EH (cell line): ENCODE data around the gene MAML2.

Source experiments
- DNase-seq: peaks from one replicate; pipeline ENCODE4 v3.0.0-alpha.2; 2015; ENCODE audit warnings: low read depth

Gene MAML2

GRCh38 chr11:96036863-96037262, 306.1 kb downstream of the MAML2 start:
- no peak for DNase-seq

GRCh38 chr11:96035740-96036078, 307.3 kb downstream of the MAML2 start:
- no peak for DNase-seq

GRCh38 chr11:96035031-96035739, 307.8 kb downstream of the MAML2 start:
- DNase-seq = no peak

- no peak for DNase-seq
Measured at GRCh38 chr11:96033599-96033998, 309.4 kb downstream of the MAML2 start.

- peak; percentile 27 for DNase-seq
Measured at GRCh38 chr11:96033095-96033494, 309.9 kb downstream of the MAML2 start.

- no peak for DNase-seq
Measured at GRCh38 chr11:96028746-96029145, 314.2 kb downstream of the MAML2 start.

GRCh38 chr11:96027021-96027420, 316.0 kb downstream of the MAML2 start:
- DNase-seq = no peak

- no peak for DNase-seq
Measured at GRCh38 chr11:96026310-96026709, 316.7 kb downstream of the MAML2 start.

- DNase-seq = no peak
Measured at GRCh38 chr11:96024666-96025065, 318.3 kb downstream of the MAML2 start.

- no peak for DNase-seq
Measured at GRCh38 chr11:96023275-96023674, 319.7 kb downstream of the MAML2 start.

GRCh38 chr11:96021901-96022650, 320.9 kb downstream of the MAML2 start:
- no peak for DNase-seq

- no peak for DNase-seq
Measured at GRCh38 chr11:96019810-96020747, 322.9 kb downstream of the MAML2 start.

- DNase-seq = no peak
Measured at GRCh38 chr11:96019281-96019680, 323.7 kb downstream of the MAML2 start.

GRCh38 chr11:96017856-96018255, 325.1 kb downstream of the MAML2 start:
- no peak for DNase-seq

GRCh38 chr11:96016978-96017502, 326.0 kb downstream of the MAML2 start:
- DNase-seq = no peak

- peak; percentile 18 for DNase-seq
Measured at GRCh38 chr11:96015906-96016565, 327.0 kb downstream of the MAML2 start.

GRCh38 chr11:96014217-96014616, 328.8 kb downstream of the MAML2 start:
- peak; percentile 69 for DNase-seq

- DNase-seq = no peak
Measured at GRCh38 chr11:96013461-96014213, 329.4 kb downstream of the MAML2 start.

GRCh38 chr11:96012086-96012824, 330.7 kb downstream of the MAML2 start:
- DNase-seq = peak; percentile 71

GRCh38 chr11:96010683-96011082, 332.3 kb downstream of the MAML2 start:
- no peak for DNase-seq
